Erythroblast (primary cell): ENCODE results near the gene ZCCHC18.

Experiments used
- GATA1 ChIP-seq: IDR thresholded peaks from 2 replicates; pipeline ENCODE4 v1.6.1; 2011; ENCODE audit warnings: low read depth, mild to moderate bottlenecking, control low read depth, low read length, moderate library complexity
- POLR2A ChIP-seq: IDR thresholded peaks from 2 replicates; pipeline ENCODE4 v1.6.1; 2011; ENCODE audit warnings: mild to moderate bottlenecking, low read length

- no peak for TF ChIP-seq POLR2A
- no peak for TF ChIP-seq GATA1
These were observed 25.2 kb downstream of the ZCCHC18 start for GRCh38 chrX:104137496-104137895.
